Measurements from ENCODE around the gene HGFAC.

Gene HGFAC

DNA sequence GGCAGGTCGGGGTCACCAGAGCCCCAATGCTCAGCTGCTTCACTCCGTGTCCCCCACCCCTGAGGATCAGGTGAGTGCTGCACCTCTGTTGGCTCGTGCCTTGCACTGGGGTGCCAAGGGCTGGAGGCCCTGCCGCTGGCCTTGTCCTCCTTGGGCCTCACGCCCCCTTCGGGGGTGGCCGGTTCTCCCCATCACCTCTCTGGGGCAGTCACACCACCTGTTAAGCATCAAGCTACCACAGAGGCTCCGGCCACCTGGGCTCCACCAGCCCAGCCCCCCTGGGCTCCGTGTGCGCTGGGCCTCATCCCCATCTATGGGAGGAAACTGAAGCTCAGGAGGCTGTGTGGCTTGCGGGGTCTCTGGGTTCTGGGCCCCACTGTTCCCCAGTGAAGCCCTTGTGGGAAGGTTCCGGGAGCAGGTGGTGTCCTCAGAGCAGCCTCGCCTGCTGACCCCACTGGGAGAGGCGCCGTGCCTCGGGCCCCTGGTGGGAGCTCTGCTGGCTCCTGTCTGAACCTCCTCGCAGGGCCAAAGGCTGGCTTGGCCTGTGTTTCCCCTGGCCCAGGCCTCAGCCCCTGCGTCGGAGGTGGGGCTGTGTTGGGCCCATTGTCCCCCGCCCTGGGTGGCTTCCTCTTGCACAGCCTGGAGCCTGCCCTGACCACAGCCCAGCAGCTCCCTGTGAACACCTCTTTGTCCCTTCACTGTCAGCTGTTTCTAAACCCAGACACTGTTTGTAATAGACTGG lies 52.1 kb downstream of the HGFAC start:
- no peak overlapping the region for H3K4me3 ChIP-seq (ENCODE audit: low read depth, low read length)
- no peak for DNase-seq (ENCODE audit: low read depth)

- DNase-seq (ENCODE audit: low read depth) = no peak
- H3K4me3 ChIP-seq (ENCODE audit: low read depth, low read length) = no peak overlapping the region
These were observed 52.7 kb downstream of the HGFAC start for GRCh38 chr4:3494462-3494871.

DNA sequence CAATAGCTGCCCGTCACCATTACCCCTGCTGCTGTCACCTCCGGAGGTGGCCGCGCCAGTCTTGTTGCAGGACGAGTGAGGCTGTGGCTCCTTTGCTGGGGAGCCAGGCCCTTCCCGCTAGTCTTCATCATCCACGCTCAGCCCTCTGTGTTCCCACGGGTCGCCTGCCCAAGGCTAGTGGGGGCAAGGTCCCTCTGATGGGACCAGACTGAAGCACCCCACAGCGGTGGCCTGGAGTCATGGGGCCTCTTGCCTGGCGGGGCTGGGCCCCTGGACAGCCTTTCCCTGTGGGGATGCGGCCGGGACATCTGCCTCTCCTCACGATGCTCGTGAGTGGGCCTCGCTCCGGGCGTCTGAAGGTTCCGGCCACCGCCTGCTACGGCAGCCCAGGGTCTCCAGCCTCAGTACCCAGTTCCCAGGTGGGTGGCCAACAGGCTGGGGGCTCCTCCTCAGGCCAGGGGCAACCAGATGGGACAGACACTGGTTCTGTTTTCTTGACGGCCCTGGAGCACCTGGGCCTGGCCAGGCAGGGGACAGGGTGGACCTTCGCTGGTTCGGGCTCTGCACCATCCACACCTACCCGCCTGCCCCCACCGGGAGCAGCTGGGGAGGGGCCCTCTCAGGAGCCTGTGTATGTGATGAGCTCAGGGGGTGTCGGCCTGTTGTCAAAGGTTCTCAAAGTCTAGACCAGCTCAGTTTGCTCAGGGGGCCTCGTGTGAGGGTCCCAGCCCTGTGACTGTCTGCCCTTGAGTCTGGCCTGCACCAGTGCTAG lies 53.6 kb downstream of the HGFAC start:
- H3K4me3 ChIP-seq (ENCODE audit: low read depth, low read length) = no peak overlapping the region
- no peak for DNase-seq (ENCODE audit: low read depth)

GRCh38 chr4:3496021-3496420 lies 54.3 kb downstream of the HGFAC start:
- no peak for DNase-seq (ENCODE audit: low read depth)
- H3K4me3 ChIP-seq (ENCODE audit: low read depth, low read length) = no peak overlapping the region

- H3K4me3 ChIP-seq (ENCODE audit: low read depth, low read length) = no peak overlapping the region
- DNase-seq (ENCODE audit: low read depth) = no peak
These were observed 55.3 kb downstream of the HGFAC start for GRCh38 chr4:3497095-3497494.

DNA sequence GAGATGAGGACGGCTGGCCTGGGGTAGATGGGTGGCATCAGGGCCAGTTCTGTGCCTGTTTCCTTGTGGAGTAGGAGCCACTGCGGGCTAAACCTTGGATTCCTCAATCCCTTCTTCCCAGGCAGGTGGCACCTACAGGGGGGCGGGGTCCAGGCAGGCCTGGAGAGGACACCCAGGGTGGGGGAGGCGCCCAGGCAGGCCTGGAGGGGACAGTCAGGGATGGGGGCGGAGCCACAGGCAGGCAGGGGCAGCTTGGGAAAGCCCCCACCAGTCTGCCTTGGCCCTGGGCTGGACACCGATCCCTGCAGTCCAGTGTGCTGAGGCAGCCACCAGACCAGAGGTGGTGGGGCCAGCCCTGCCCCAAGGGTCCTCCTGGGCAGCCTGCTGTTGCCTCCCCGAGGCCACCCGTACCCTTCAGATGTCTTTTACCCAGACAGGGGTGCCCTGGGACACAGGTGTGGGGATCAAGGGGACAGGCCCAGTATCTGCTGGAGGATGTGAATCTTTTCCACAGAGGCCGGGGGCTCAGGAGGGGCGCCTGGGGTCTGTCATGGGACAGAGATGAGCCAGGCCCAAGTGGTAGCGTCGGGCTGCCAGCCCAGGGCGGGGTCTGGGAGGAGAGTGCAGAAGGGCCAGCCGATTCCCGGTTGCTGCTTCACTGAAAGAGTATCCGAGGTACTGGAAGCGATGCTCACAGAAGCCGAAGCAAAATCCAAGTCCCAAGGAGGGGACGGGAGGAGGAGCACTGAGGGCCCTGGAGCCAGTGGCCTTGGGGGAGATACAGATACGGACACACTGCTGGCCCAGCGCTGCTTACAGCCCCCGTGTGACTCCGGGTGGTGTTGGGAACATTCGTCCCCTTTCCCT lies 56.0 kb downstream of the HGFAC start:
- DNase-seq (ENCODE audit: low read depth) = no peak
- H3K4me3 ChIP-seq (ENCODE audit: low read depth, low read length) = no peak overlapping the region

- DNase-seq (ENCODE audit: low read depth) = no peak
- H3K4me3 ChIP-seq (ENCODE audit: low read depth, low read length) = no peak overlapping the region
These were observed 56.6 kb downstream of the HGFAC start for GRCh38 chr4:3498407-3498806.
